ENCODE data around the gene CCNL1.
"Not testable (repeated sequence)": the region's sequence is repeated elsewhere in the genome, so short reads cannot be mapped to it uniquely, and the experiment has no call there.

CCNL1 gene

GRCh38 chr3:157115069-157116006 is 44.6 kb downstream of the CCNL1 start:
- Mint-ChIP-seq H3K27me3 (no peaks in the 10 kb centered on the region), H3K27ac (no peak overlapping the region), H3K4me3 (no peak overlapping the region), H3K4me1 (ENCODE audit: low read depth) (peaks cover 10% of the 10 kb centered on the region), H3K36me3 (peaks cover 3% of the 10 kb centered on the region), H3K9me3 (ENCODE audit: low read depth) (no peaks in the 10 kb centered on the region)

GRCh38 chr3:157113832-157114505 is 46.0 kb downstream of the CCNL1 start:
- H3K4me3 Mint-ChIP-seq: no peak overlapping the region
- no peaks in the 10 kb centered on the region for H3K36me3 Mint-ChIP-seq
- H3K4me1 Mint-ChIP-seq (ENCODE audit: low read depth): peaks cover 2% of the 10 kb centered on the region
- H3K27me3 Mint-ChIP-seq: no peaks in the 10 kb centered on the region
- H3K27ac Mint-ChIP-seq: no peak overlapping the region
- H3K9me3 Mint-ChIP-seq (ENCODE audit: low read depth): no peaks in the 10 kb centered on the region

GRCh38 chr3:157112536-157112935 is 47.4 kb downstream of the CCNL1 start:
- Mint-ChIP-seq H3K4me1 (ENCODE audit: low read depth) (peaks cover 2% of the 10 kb centered on the region), H3K27ac (no peak overlapping the region), H3K9me3 (ENCODE audit: low read depth) (no peaks in the 10 kb centered on the region), H3K27me3 (no peaks in the 10 kb centered on the region), H3K36me3 (no peaks in the 10 kb centered on the region), H3K4me3 (no peak overlapping the region)

DNA sequence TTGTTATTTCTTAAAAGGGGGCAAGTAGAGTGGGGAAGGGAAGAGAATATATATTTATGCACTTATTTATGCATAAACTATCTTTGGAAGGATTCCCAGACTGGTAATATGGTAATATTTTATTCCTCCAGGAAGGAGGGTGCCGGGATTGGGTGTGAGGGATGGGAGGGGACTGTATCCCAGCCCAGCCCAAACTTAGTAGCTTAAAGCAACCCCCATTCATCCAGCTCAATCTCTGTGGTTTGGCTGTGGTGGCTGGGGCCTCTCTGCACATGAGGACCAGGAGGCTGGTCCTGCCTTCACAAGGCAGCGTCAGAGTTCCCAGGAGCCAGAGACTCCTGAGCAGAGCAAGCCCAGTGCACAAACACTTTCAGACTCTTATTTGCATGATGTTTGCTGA is 48.4 kb downstream of the CCNL1 start:
- Mint-ChIP-seq H3K27me3 (no peaks in the 10 kb centered on the region), H3K9me3 (ENCODE audit: low read depth) (no peaks in the 10 kb centered on the region), H3K4me3 (no peak overlapping the region), H3K4me1 (ENCODE audit: low read depth) (peaks cover 2% of the 10 kb centered on the region), H3K27ac (no peak overlapping the region), H3K36me3 (no peaks in the 10 kb centered on the region)

DNA sequence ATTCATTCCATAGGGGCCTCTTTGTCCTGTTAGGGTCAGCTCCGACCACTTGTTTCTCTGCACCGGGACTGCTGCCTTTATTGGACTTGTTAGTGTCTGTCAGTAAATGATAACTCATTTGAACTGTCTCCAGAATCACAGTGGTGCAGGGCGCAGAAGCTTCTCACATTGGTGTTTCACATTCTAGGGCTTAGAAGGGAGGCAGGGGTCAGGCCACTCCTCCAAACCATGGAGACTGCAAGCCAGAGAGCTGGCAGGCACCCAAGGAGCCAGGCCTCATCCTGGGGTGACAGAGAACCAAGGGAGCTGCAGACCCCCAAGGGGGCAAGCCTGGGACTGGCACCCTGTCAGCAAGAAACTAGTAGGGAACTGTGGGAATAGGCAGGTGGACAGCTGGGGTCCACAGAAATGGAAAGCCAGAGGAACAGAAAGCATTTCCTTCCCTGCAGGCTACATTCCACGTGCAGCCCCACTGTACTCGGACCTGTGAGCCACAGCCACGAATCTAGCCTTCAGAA is 49.1 kb downstream of the CCNL1 start:
- Mint-ChIP-seq H3K4me3 (no peak overlapping the region), H3K27me3 (no peaks in the 10 kb centered on the region), H3K27ac (no peak overlapping the region), H3K4me1 (ENCODE audit: low read depth) (peaks cover under 1% of the 10 kb centered on the region), H3K9me3 (ENCODE audit: low read depth) (no peaks in the 10 kb centered on the region), H3K36me3 (no peaks in the 10 kb centered on the region)

DNA sequence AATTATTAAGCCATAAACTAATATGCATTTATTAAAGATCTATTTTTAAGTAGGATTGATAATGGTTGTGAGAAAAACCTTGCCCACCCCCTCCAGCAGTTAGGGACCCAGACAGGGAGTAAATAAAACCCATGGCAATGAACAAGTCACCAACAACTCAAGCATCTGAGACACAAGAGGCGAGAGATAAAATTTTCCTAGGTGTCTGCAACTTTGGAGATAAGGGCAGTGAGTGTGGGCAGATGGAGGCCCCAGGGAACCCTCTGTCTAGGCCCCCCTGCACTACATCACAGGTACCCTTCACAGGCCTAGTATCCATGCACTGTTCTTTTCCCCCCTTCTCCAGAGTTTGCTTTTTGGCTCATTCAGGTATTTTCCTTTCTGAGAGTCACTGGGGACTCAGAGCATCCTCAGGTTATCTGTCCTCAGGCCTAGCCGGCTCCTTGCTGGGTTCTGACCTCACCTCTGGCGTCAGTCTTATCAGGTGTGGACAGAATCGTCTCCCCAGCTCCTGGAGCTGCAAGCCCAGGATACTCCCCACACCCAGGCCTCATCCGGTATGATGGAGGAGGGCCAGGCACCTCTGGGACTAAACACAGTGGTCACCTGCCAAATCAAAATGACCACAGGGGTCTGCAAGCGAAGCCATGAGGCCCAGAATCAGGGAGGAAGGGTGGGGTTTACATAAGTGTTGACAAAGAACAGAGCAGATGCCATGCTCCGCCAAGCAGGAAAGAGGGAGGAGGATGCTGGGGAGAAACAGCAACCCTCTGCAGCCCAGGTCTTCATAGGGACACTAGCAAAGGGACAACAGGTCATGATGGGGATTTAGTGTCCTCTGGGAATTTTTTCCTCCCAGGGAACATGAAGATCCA is 50.4 kb downstream of the CCNL1 start:
- Mint-ChIP-seq H3K27me3 (no peaks in the 10 kb centered on the region), H3K4me3 (no peak overlapping the region), H3K9me3 (ENCODE audit: low read depth) (no peaks in the 10 kb centered on the region), H3K36me3 (no peaks in the 10 kb centered on the region), H3K27ac (no peak overlapping the region), H3K4me1 (ENCODE audit: low read depth) (peaks cover 10% of the 10 kb centered on the region)

GRCh38 chr3:157107644-157108133 is 52.3 kb downstream of the CCNL1 start:
- H3K27me3 Mint-ChIP-seq: no peaks in the 10 kb centered on the region
- peaks cover 12% of the 10 kb centered on the region for H3K4me1 Mint-ChIP-seq (ENCODE audit: low read depth)
- H3K36me3 Mint-ChIP-seq: no peaks in the 10 kb centered on the region
- H3K27ac Mint-ChIP-seq: no peak overlapping the region
- H3K4me3 Mint-ChIP-seq: no peak overlapping the region
- H3K9me3 Mint-ChIP-seq (ENCODE audit: low read depth): no peaks in the 10 kb centered on the region

GRCh38 chr3:157107037-157107436 is 52.9 kb downstream of the CCNL1 start:
- Mint-ChIP-seq H3K4me1 (ENCODE audit: low read depth) (peaks cover 12% of the 10 kb centered on the region), H3K36me3 (peaks cover 2% of the 10 kb centered on the region), H3K27ac (no peak overlapping the region), H3K27me3 (no peaks in the 10 kb centered on the region), H3K4me3 (no peak overlapping the region), H3K9me3 (ENCODE audit: low read depth) (no peaks in the 10 kb centered on the region)

GRCh38 chr3:157104928-157105652 is 54.9 kb downstream of the CCNL1 start:
- no peak overlapping the region for H3K27ac Mint-ChIP-seq
- peaks cover 12% of the 10 kb centered on the region for H3K4me1 Mint-ChIP-seq (ENCODE audit: low read depth)
- H3K36me3 Mint-ChIP-seq: peaks cover 2% of the 10 kb centered on the region
- H3K27me3 Mint-ChIP-seq: no peaks in the 10 kb centered on the region
- no peak overlapping the region for H3K4me3 Mint-ChIP-seq
- H3K9me3 Mint-ChIP-seq (ENCODE audit: low read depth): no peaks in the 10 kb centered on the region

- Mint-ChIP-seq H3K27ac (no peak overlapping the region), H3K36me3 (peaks cover 2% of the 10 kb centered on the region), H3K27me3 (no peaks in the 10 kb centered on the region)
These were observed 55.4 kb downstream of the CCNL1 start for GRCh38 chr3:157104521-157104920.

GRCh38 chr3:157103860-157104259 is 56.1 kb downstream of the CCNL1 start:
- H3K4me3 Mint-ChIP-seq: no peak overlapping the region

More at GRCh38 chr3:157104521-157104920, 55.4 kb downstream of the CCNL1 start:
- Mint-ChIP-seq H3K4me3 (no peak overlapping the region), H3K4me1 (ENCODE audit: low read depth) (peaks cover 12% of the 10 kb centered on the region), H3K9me3 (ENCODE audit: low read depth) (no peaks in the 10 kb centered on the region)

DNA sequence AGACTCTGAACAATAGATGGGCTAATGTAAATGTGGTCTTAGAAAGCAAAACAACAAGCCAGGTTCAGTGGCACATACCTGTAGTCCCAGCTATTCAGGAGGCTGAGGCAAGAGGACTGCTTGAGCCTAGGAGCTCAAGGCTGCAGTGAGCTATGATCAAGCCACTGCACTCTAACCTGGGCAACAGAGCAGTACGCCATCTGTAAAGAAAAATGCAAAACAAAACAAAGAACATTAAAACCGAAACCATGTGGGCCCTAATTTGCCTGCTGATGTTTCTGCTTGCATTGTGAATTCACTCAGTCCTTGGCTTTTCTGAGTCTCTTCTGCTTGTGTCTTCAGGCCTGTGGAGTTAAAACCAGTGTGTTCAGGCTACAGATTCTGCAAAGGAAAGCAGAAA is 56.7 kb downstream of the CCNL1 start:
- peaks cover 12% of the 10 kb centered on the region for H3K4me1 Mint-ChIP-seq (ENCODE audit: low read depth)
- H3K4me3 Mint-ChIP-seq: no peak overlapping the region
- H3K9me3 Mint-ChIP-seq (ENCODE audit: low read depth): no peaks in the 10 kb centered on the region
- H3K36me3 Mint-ChIP-seq: peaks cover 2% of the 10 kb centered on the region
- H3K27ac Mint-ChIP-seq: no peak overlapping the region
- H3K27me3 Mint-ChIP-seq: no peaks in the 10 kb centered on the region

More at GRCh38 chr3:157103860-157104259, 56.1 kb downstream of the CCNL1 start:
- H3K27ac Mint-ChIP-seq: no peak overlapping the region
- H3K27me3 Mint-ChIP-seq: no peaks in the 10 kb centered on the region
- H3K36me3 Mint-ChIP-seq: peaks cover 2% of the 10 kb centered on the region
- H3K9me3 Mint-ChIP-seq (ENCODE audit: low read depth): no peaks in the 10 kb centered on the region
- H3K4me1 Mint-ChIP-seq (ENCODE audit: low read depth): peaks cover 12% of the 10 kb centered on the region

DNA sequence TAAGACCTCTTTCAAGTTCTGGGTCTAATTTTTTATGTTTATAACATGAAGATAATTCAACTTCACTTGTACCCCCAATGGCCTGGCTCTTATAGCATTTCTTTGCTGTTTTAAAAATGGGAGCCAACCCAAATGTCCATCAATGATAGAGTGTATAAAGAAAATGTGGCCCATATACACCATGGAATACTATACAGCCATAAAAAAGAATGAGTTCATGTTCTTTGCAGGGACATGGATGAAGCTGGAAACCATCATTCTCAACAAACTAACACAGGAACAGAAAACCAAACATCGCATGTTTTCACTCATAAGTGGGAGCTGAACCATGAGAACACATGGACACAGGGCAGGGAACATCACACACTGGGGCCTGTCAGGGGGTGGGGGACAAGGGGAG is 57.4 kb downstream of the CCNL1 start:
- H3K36me3 Mint-ChIP-seq; H3K9me3 Mint-ChIP-seq (ENCODE audit: low read depth); H3K27ac Mint-ChIP-seq; H3K27me3 Mint-ChIP-seq; H3K4me3 Mint-ChIP-seq: not testable (repeated sequence)
- peaks cover 12% of the 10 kb centered on the region for H3K4me1 Mint-ChIP-seq (ENCODE audit: low read depth)

DNA sequence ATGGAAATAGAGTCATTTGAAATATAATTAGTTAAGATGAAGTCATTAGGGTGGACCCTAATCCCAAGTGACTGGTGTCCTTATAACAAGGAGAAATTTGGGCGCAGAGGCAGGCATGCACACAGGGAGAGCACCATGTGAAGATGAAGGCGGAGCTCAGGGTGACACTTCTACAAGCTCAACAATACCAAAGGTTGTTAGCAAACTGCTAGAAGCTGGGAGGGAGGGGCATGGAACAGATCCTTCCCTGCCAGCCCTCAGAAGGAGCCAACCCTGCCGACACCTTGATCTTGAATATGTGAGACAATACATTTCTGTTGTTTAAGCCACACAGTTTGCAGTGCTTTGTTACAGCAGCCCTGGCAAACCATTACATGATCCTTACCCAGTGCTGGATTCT is 57.8 kb downstream of the CCNL1 start:
- Mint-ChIP-seq H3K4me3 (no peak overlapping the region), H3K27me3 (no peaks in the 10 kb centered on the region), H3K27ac (no peak overlapping the region), H3K9me3 (ENCODE audit: low read depth) (no peaks in the 10 kb centered on the region), H3K36me3 (peaks cover 2% of the 10 kb centered on the region), H3K4me1 (ENCODE audit: low read depth) (peaks cover 12% of the 10 kb centered on the region)
